Brain pericyte (primary cell): ENCODE results near the gene RASIP1.
"Not testable (repeated sequence)": the region's sequence is repeated elsewhere in the genome, so short reads cannot be mapped to it uniquely, and the experiment has no call there.

Experiments
- DNase-seq: peaks from one replicate; pipeline ENCODE4 v3.0.0-alpha.2; 2012; ENCODE audit warnings: low read depth, low spot score

Gene RASIP1

GRCh38 chr19:48735031-48735615 lies 5.3 kb downstream of the RASIP1 start:
- DNase-seq, result no peak

- DNase-seq, result no peak
Observed at GRCh38 chr19:48734625-48735024, 5.8 kb downstream of the RASIP1 start.

GRCh38 chr19:48731452-48731851 lies 9.0 kb downstream of the RASIP1 start:
- no peak for DNase-seq

GRCh38 chr19:48728911-48729664 lies 11.3 kb downstream of the RASIP1 start:
- no peak for DNase-seq

GRCh38 chr19:48726556-48726955 lies 13.9 kb downstream of the RASIP1 start:
- DNase-seq, result no peak

- peak; percentile 74 for DNase-seq
Observed at GRCh38 chr19:48724796-48725753, 15.3 kb downstream of the RASIP1 start.

GRCh38 chr19:48722196-48722708 lies 18.2 kb downstream of the RASIP1 start:
- DNase-seq, result no peak

GRCh38 chr19:48720613-48721296 lies 19.7 kb downstream of the RASIP1 start:
- DNase-seq, result peak; percentile 97

- no peak for DNase-seq
Observed at GRCh38 chr19:48720251-48720612, 20.2 kb downstream of the RASIP1 start.

- no peak for DNase-seq
Observed at GRCh38 chr19:48719263-48720171, 20.9 kb downstream of the RASIP1 start, which contains the start of gene MAMSTR. Gene MAMSTR, minus strand, starts transcription at chr19:48719725. Its CDS starts 694 bp downstream, at chr19:48719031.

- no peak for DNase-seq
Observed at GRCh38 chr19:48718711-48719231, 21.6 kb downstream of the RASIP1 start.

- DNase-seq, result not testable (repeated sequence)
Observed at GRCh38 chr19:48718106-48718505, 22.3 kb downstream of the RASIP1 start.

GRCh38 chr19:48716562-48717291 lies 23.7 kb downstream of the RASIP1 start:
- no peak for DNase-seq

- no peak for DNase-seq
Observed at GRCh38 chr19:48715681-48716171, 24.7 kb downstream of the RASIP1 start.

GRCh38 chr19:48714759-48715675 lies 25.4 kb downstream of the RASIP1 start:
- DNase-seq, result no peak

- DNase-seq, result peak; percentile 99
Observed at GRCh38 chr19:48713864-48714755, 26.3 kb downstream of the RASIP1 start.
